GM19455 (cell line): ENCODE measurements around the gene VWA3B.
"Not testable (repeated sequence)": the region's sequence is repeated elsewhere in the genome, so short reads cannot be mapped to it uniquely, and the experiment has no call there.

Experiments
- ATAC-seq: cut with Tn5 transposase; IDR thresholded peaks from one replicate; pipeline ENCODE4 v1.9.1; 2021; ENCODE audit not compliant: unreplicated experiment

VWA3B gene

DNA sequence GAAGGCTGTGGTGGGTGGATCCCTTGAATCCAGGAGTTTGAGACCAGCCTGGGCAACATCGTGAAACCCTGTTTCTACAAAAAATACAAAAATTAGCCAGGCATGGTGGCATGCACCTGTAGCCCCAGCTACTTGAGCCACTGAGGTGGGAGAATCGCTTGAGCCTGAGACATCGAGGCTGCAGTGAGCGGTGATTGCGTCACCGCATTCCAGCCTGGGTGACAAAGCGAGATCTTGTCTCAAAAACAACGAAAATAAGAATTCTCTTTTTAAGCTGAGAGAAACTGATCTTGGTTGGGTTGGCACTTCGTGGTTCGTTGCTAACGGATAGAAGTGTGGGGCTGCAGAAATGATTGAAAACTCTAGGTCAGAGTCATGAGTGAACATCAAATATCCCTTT, 150.0 kb downstream of the VWA3B start:
- ATAC-seq: no peak

GRCh38 chr2:98240786-98241398, 153.9 kb downstream of the VWA3B start:
- ATAC-seq: no peak

DNA sequence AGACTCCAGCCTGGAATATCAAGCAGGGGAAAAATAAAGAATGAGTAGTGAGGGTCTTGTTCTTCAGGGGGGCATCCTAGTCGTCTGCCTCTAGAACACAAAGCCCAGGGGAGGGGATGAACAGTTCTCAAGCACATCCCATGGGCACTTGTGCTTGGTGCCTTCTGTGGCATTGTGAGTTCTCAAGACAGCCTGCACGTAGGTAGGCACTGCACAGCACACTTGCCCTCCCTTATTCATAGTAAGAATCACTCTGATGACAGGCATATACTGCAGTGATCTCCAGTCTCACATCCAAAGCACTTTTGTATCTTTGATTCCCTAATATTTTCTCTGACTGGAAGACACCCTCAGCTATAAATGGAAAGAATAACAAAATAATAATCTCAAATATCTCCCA, 154.6 kb downstream of the VWA3B start:
- no peak for ATAC-seq

GRCh38 chr2:98242003-98242402, 155.0 kb downstream of the VWA3B start:
- ATAC-seq: no peak

GRCh38 chr2:98245491-98245890, 158.5 kb downstream of the VWA3B start:
- ATAC-seq: no peak

DNA sequence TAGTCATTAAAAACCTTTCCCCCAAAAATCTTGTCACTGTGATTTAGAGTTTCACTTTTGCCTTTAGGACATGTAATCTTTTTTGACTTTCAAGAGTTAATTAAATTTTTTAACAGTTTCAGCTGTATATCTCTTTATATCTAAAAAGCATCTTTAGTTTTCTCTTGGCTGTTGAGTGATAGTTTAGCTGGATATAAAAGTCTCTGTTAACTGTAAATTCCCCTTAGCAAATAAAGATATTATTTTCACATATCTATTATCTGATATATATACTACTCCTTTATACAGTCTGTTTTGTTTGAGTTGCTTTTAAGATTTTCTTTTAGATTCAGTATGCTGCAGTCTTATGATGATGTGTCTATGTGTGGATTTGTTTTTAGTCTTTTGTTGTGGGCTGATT, 160.4 kb downstream of the VWA3B start:
- ATAC-seq: no peak

DNA sequence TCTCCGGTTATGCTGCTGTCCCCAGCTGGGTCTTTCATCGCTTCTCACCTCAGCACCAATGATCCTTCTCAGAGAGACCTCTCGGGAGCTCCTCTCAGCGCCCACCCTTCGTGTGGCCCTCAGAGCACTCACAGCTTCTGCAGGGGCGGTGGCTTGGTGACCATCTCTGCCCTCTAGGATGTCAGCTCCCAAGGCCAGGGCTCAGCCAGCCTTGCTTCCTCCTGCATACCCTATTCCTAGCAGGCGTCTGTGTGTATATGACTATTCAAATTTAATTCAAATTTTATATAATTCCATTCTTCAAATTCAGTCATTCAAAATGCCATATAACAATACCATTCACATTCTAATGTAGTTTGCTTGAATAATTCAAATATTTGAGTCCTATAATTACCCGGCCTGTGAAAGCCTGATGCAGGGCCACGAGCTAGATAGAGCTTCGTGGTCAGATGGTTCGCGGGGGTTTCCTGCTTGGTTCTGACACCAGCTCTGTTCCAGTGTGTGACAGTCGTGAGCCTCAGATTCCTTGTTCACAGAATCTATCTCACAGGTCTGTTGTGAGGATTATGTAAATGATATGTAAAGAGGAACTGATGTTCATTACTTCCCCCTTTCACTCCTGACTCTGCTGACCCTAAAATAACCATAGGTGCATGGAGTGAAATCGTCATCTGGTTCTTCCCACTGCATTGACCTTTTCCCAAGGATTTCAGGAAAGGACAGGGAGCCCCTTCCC, 165.2 kb downstream of the VWA3B start:
- no peak for ATAC-seq

- ATAC-seq: no peak
Observed at GRCh38 chr2:98253461-98254070, 166.6 kb downstream of the VWA3B start.

- ATAC-seq: no peak
Observed at GRCh38 chr2:98254504-98255059, 167.6 kb downstream of the VWA3B start.

DNA sequence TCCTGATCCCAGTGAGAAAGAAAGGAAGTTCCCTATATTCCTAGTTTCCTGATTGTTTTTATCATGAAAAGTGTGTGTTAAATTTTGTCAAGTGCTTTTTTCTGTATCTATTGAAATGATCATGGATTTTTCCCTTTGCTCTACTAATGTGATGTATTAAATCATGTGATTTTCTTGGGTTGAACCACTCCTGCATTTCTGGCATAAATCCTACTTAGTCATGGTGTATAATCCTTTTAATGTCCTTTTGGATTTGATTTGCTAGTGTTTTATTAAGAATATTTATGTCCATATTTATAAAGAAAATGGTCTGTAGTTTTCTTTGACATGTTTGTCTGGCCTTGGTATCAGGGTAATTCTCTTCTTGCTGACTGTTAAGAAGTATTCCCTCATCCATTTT, 171.9 kb downstream of the VWA3B start:
- ATAC-seq: no peak

DNA sequence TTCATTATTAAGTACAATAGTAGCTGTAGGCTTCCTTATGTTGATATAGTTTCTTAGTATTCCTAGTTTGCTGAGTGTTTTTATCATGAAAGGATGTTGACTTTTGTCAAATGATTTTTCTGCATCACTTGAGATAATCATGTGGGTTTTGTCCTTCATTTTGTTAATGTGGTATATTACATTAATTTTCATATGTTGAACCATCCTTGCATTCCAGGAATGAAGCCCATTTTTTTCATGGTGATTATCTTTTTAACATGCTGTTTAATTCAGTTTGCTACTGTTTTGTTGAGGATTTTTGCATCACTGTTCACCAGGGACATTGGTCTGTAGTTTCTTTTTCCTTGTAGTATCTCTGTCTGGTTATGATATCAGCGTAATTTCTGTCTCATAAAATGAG, 176.4 kb downstream of the VWA3B start:
- ATAC-seq: no peak

DNA sequence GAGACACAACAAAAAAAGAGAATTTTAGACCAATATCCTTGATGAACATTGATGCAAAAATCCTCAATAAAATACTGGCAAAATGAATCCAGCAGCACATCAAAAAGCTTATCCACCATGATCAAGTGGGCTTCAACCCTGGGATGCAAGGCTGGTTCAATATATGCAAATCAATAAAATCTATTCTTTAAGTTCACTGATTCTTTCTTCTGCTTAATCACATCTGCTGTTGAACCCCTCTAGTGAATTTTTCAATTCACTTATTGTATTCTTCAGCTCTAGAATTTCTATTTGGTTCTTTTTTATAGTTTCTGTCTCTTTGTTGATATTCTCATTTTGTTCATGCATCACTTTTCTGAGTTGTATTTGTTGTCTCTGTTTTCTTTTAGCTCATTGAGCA, 181.3 kb downstream of the VWA3B start:
- ATAC-seq: not testable (repeated sequence)

- ATAC-seq: no peak
Observed at GRCh38 chr2:98269274-98269673, 182.3 kb downstream of the VWA3B start.

DNA sequence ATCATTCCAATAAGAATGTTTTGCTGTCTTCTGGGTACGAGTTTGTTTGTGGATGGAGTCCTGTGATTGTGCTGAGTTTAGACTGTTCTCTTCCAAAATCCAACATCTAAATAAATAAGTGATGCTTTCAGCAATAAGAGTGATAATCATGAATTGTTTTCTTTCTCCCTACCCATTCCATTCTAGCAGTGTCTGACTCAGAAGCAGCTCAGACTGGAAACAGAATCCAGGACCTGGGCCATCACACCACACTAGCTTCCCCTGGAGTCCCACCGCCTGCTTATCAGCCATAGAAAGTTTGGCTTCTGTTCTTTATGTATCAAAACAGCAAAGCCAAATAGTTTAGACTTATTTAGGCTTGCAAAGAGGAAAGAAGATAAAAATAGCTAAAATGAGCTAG, 182.9 kb downstream of the VWA3B start:
- ATAC-seq: no peak

DNA sequence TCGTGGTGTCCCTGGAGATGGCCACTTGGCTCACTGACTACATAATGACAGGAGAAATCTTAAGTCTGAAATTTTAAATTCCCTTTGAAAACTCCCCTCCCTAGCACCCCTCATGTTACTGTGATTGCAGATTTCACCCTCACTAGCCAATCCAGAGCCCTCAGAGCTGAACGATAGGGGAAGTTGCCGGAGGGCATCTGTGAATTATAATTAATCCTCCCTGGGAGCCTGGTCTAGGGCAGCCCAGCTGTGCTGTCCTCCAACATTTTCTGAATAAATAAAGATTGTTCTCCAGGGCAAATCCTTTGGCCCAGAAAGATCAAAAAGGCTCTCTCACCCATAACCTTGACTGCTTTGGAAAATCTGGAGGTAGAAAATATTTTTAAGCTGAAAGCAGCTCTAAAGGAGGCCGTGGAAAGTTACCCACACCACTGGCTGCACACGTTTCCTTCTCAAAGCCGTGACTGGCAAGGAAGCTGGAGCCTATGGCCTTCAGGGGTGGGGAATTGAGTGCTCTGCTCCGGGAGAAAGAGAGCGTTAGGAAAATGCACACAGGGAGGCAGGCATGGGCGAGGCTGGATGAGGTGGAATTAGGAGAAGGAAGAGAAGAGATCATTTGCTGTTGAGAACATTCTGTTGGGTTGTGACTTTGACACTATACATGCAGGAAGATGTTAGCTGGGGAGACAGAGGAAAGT, 190.3 kb downstream of the VWA3B start:
- ATAC-seq: no peak

GRCh38 chr2:98278074-98278473, 191.1 kb downstream of the VWA3B start:
- ATAC-seq: no peak

DNA sequence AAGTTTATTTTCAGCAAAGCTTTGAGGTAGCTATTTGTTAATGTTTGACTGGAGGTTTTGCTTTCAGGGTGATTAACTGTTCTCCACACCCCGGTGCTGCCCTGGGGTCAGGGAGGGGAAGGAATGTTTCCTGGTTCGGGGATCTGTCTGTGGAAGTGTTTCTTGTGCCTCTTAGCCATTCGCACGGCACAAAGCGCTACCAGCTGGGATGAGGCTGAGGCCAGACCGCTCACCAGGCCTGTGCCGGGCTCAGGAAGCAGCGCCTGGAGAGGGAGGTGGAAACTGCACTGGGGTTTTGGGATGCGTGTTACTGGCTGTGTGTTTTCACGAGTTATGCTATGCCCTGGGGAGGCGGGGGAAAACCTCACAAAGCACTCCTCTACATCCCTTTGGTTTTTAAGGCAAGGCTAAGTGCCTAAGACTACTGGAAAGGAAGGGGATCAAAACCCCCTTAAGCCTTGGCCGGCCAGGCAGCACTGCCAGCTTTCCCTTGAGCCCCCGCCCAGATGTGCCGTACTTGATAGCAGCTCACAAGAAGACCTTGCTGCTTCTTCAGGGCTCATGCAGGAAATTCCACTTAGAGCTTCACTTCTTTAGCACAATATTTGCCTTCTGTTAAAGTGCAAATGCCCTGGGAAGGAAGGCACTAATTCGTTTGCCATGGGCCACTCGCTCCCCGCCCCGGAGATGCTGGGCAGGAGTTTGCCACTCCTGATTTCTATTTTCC, 193.6 kb downstream of the VWA3B start:
- no peak for ATAC-seq

DNA sequence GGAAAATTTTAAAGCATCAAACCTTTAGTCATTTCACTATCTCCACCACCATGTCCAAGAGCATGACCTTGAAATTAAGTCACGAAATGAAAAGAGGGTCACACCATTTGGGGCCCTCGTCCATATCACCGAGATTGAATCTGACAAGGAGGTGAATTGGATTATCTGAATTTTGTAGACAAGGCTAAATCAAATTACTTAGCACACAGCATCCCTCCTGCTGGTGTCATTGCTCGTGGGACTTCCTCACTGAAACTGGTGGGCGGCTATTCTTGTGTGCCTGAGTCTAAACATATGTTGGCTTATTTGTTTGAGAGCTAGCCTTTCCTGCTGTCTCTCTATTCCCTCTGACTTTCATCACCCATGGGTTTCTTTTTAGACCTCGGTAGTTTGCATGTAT, 194.6 kb downstream of the VWA3B start:
- no peak for ATAC-seq

GRCh38 chr2:98282109-98282508, 195.1 kb downstream of the VWA3B start:
- ATAC-seq: no peak

DNA sequence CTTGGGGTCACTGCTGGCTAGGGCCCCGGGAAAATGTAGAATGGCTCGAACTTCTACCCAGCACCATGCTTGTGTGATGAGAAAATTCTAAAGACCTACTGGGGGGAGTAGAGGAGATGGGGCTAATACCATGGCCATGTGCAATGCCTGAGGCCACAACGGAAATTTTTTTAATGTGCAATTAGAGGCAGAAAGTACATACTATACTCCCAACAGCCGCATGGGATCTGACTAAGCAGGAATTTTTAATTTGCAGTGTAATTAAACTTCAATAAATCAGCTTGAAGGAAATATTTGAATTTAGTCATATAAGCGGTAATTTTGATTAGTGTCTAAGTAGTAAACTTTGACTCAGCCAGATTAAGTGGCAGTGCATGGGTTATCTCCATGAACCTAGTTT, 206.1 kb downstream of the VWA3B start:
- no peak for ATAC-seq
